Measurements from ENCODE around the gene STXBP5L.
"Not testable (repeated sequence)": the region's sequence is repeated elsewhere in the genome, so short reads cannot be mapped to it uniquely, and the experiment has no call there.

The STXBP5L gene

GRCh38 chr3:121230194-121230593 lies 322.2 kb downstream of the STXBP5L start:
- not testable (repeated sequence) for DNase-seq (ENCODE audit: low read depth)

DNA sequence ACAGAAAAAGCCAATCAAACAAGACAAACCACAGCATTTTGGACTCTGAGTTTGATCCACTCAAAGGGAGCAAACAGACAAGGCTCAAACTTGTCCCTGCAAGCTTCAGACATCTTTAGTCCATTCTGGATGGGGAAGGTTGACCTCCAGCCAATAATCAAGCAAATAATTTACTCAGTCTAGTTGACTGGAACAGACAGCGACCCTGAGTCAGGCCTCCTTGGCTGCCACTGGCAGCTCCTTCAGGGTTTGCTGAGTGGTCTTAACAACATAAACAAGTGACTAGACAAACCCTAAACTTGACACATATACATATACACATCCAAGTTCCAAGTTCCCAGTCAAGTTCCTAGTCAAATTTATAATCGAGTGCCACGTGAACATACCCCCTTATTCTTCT lies 323.9 kb downstream of the STXBP5L start:
- no peak for DNase-seq (ENCODE audit: low read depth)

DNA sequence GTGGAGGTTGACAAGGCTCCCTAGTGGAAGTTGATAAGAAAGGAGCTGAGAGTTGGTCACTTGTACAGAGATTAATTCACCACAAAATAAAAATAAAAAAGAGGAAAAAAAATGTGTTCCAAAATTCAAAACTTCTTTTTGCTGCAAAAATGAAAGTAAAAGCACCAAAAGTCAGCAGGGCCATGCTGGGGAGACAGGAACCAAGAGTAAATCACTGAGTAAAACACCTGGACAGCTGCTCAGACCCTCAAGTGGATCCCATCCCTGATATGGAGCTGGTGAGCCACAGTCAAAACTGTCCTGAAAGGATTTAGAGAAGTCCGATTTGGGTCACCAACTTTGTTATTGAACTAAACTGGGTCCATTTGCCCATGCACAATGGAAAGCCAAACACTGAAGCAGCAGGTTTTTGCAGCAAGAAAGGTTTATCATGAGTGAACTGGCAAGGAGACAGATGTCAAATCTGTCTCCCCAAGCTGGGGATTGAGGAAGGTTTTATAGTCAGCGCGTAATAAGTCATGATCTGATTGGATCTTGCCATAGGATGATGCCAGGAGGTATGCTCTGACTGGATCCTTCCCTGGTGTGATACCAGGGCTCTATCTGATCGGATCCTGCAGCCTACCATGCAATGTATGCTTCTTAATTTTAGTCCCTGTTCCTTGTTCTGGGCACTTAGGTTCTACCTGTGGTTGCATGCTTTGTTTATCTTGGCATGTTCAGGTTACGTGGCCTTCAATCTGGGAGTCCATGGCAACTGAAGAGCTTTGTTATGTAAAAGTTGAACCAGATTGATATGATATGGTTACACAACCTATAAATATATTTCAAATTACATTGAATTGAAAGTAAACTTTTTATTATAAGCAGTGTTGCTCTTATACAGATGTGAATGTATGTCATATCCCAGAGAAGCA lies 324.6 kb downstream of the STXBP5L start:
- no peak for DNase-seq (ENCODE audit: low read depth)

GRCh38 chr3:121243208-121243607 lies 335.2 kb downstream of the STXBP5L start:
- no peak for DNase-seq (ENCODE audit: low read depth)

- DNase-seq (ENCODE audit: low read depth): no peak
Measured at GRCh38 chr3:121252676-121253075, 344.7 kb downstream of the STXBP5L start.

DNA sequence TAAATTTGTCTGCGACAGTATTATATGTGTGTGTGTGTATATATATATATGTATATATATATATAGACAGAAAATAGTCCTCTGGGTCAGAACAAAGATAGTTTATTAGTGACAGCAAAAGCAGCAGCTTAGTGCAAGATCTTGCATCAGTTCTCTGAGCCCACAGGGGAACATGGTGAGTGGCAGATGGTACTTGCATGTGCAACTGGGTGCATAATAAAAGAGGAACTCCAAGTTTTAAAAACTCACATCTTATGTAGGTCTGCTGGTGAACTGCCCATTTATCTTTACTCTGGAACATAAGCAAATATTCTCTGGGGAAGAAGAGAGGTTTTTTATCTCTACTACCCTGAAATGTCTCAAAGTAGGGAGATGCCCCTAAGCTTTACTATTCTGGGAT lies 361.4 kb downstream of the STXBP5L start:
- DNase-seq (ENCODE audit: low read depth): no peak

DNA sequence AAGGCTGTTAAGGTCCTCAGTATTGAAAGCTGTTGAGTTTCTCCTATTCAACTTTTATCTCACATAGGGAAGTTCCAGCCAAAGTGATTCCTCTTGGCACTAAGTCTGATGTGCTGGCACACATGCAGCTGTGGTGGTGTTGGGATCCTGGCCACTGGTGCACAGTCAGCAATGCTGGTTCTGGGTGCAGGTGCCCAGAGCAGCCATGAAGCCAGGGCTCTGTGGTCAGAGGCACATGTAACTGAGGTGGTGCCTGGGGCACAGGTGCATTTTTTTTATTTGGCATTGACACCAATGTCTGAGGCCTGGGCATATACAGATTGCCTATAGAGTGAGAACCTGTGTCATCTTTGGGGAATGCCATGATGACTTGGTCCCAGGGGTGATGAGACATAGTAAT lies 366.4 kb downstream of the STXBP5L start:
- DNase-seq (ENCODE audit: low read depth): no peak

GRCh38 chr3:121295452-121295851 lies 387.4 kb downstream of the STXBP5L start:
- no peak for DNase-seq (ENCODE audit: low read depth)

DNA sequence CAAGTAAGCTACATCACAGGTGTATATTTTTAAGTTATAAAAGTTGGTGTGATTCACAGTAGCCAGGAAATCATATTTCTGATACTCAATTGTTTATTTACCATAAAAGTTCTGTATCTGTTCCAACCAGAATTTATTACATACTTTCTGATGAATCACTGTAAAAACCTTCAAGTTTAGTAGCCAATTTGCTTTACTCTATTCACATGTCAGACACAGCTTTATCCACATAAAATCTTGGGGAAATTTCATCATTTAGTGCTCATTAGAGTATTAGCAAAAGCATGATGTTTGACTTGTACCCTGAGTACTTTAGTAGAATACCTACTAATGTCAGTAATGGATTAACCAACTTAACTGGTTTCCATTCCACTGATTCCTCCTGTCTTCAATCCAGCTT lies 388.0 kb downstream of the STXBP5L start:
- peak; percentile 40 for DNase-seq (ENCODE audit: low read depth)

- DNase-seq (ENCODE audit: low read depth): no peak
Measured at GRCh38 chr3:121324320-121324719, 416.3 kb downstream of the STXBP5L start.

DNA sequence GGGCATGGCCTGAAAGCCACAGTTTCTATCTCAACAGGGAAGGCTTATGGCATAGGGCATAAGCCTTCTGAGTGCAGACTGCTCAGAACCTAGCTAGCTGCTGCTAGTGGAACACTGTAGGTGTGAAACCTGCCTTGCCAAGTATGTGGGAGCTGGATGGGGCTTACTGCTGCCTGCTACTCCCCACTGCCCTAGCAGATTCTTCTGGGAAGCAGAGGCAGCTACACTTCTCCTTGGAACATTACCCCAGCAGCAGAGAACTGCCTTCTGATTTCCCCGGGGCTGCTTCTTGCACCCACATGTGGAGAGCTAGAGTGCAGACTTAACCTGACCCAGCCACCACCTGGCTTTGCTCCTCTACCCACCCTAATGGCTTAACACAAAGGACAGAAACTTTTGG lies 422.1 kb downstream of the STXBP5L start:
- no peak for DNase-seq (ENCODE audit: low read depth)

DNA sequence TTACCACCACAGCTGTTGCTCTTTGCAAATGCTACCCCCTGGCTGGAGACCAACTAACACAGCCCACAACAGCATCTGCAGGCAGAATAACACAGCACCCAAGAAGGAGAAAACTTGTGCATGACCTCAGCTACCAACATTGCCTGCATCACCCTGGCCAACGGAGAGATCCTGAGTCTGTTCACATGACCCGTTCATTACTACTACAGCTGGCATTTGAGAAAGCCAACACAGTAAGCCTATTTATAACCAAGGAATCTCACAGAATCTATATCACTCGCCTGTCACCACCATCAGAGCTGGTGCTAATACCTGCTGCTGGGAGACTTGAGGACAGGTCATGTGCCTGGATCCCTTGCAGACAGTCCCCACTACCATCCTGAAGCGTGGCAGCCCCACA lies 422.6 kb downstream of the STXBP5L start:
- DNase-seq (ENCODE audit: low read depth): no peak

- not testable (repeated sequence) for DNase-seq (ENCODE audit: low read depth)
Measured at GRCh38 chr3:121355960-121356359, 448.0 kb downstream of the STXBP5L start.

DNA sequence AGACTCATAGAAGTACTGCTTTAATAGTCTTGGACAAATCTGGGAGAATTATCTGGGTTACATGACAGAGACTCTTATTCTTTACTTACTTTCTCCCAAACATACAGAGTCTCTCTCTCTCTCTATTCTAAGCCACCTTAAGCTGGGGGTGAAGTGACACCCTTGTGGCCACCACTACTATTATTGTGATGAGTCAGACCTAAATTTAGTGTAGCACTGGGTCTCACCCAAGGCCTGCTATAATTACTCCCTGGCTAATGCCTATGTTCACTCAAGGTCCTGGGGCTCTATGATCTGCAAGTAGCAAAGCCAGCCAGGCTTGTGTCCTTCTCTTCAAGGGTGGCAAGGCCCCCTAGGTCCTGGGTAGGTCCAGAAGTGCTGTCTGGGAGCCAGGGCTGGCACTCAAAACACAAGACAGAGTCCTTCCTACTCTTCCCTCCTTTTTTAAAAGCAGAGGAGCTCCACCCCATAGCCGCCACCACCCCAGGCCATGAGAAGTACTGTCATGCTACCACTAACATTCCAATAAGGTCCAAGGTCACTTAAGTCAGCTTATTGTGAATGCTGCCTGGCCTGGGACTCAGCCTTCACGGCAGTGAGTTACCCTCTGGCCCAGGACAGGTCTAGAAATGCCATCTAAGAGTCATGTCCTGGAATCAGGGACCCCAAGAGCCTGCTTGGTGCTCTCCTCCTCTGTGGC lies 454.2 kb downstream of the STXBP5L start:
- no peak for DNase-seq (ENCODE audit: low read depth)

DNA sequence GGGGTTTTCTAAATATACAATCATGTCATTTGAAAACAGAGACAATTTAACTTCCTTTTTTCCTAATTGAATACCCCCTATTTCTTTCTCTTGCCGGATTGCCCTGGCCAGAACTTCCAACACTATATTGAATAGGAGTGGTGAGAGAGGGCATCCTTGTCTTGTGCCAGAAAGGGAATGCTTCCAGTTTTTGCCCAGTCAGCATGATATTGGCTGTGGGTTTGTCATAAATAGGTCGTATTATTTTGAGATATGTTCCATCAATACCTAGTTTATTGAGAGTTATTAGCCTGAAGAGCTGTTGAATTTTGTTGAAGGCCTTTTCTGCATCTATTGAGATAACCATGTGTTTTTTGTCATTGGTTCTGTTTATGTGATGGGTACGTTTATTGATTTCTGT lies 480.3 kb downstream of the STXBP5L start:
- DNase-seq (ENCODE audit: low read depth): not testable (repeated sequence)

DNA sequence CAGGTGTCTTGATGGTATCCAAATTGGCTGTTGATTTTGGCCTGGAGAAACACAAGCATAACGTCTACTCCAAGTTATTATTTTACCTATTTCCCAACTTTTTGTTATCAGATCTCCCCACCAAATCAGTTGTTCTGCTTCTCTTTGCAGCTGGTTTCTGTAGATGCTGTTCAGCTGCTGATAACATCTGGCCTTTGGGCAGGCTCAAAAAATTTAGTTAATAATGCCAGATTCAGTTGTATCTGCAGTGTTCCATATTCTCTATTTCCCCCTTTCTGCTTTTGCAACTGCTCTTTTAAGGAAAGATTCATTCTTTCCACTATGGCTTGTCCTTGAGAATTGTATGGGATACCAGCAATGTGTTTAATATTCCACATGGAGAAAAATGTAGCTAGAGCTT lies 488.0 kb downstream of the STXBP5L start:
- not testable (repeated sequence) for DNase-seq (ENCODE audit: low read depth)

DNA sequence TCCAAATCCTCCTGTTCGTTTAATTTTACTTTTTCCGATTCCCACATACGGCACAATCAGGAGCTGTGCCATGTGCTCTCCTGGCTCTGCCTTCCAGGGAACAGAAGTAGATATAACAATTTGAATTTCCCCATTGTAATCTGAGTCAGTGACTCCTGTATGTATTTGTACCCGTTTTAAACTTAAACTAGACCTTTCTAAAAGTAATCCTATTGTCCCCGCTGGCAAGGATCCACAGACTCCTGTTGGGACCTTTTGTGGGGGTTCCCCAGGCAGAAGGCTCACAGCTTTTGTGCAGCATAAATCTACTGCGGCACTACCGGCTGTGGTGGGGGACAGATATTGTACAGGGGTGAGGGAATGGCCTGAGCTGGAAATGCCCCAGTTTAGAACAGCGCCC lies 490.0 kb downstream of the STXBP5L start:
- not testable (repeated sequence) for DNase-seq (ENCODE audit: low read depth)

GRCh38 chr3:121399820-121400219 lies 491.8 kb downstream of the STXBP5L start:
- DNase-seq (ENCODE audit: low read depth): no peak

- DNase-seq (ENCODE audit: low read depth): no peak
Measured at GRCh38 chr3:121405631-121406030, 497.6 kb downstream of the STXBP5L start.

GRCh38 chr3:121411523-121411922 lies 503.5 kb downstream of the STXBP5L start:
- no peak for DNase-seq (ENCODE audit: low read depth)

GRCh38 chr3:121414924-121415323 lies 506.9 kb downstream of the STXBP5L start:
- peak; percentile 15 for DNase-seq (ENCODE audit: low read depth)

DNA sequence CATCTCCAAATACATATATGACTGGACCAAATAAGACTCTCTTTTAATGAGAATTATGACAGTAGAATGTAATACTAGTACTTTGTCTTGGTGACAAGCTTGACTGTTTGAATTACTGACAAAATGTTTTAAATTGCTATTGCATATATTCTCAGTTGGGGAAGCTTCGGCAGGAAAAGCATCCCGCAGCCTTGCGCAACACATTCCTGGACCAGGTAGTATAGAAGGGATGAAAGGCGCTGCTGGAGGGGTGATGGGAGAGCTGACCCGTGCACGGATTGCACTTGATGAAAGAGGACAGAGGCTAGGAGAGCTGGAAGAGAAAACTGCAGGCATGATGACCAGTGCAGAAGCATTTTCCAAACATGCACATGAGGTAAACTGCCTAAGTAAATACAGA lies 510.2 kb downstream of the STXBP5L start:
- DNase-seq (ENCODE audit: low read depth): no peak

GRCh38 chr3:121424549-121424948 lies 516.5 kb downstream of the STXBP5L start:
- DNase-seq (ENCODE audit: low read depth): no peak

Measured in amniotic epithelial cell (primary cell).